Vagina (tissue), 2 donors: Measurements from ENCODE around the gene SLC7A4.

Source experiments
- CTCF ChIP-seq, 3 experiments: fragments of 450-650 bp in 2 of 3; fragments of 200-600 bp in 1 of 3; sonication (generic) in 1 of 3; IDR thresholded peaks; one replicate each; pipeline ENCODE4 v1.5.1; 2017 to 2019; ENCODE audit warnings: antibody characterized with exemption in 3 of 3, mild to moderate bottlenecking in 2 of 3, moderate library complexity in 2 of 3
- POLR2A ChIP-seq, 2 donors: fragments of 450-650 bp; IDR thresholded peaks; one replicate each; pipeline ENCODE4 v1.6.1; 2017; ENCODE audit warnings: antibody characterized with exemption in 2 of 2, mild to moderate bottlenecking in 2 of 2, moderate library complexity in 2 of 2
- POLR2AphosphoS5 ChIP-seq, 2 donors: sonication (generic); formaldehyde crosslinking; IDR thresholded peaks; one replicate each; pipeline ENCODE4 v1.9.0; 2017; ENCODE audit warnings: antibody characterized with exemption in 2 of 2, mild to moderate bottlenecking in 2 of 2, low read depth in 1 of 2; ENCODE audit not compliant: insufficient read depth in 1 of 2

GRCh38 chr22:21020802-21021429 lies 11.4 kb downstream of the SLC7A4 start:
- TF ChIP-seq CTCF (IDR thresholded peaks at IDR 0.05) (no peak), POLR2A (IDR thresholded peaks at IDR 0.05) (no peak), POLR2AphosphoS5 (IDR thresholded peaks at IDR 0.05; ENCODE audit: insufficient read depth in 1 of 2, low read depth in 1 of 2) (no peak)
